ENCODE results near the gene PDPK1. TPM values are rescaled to one million over a fixed set of nuclear protein-coding genes. Genes with fewer than 3 reads are reported as not detected.
A peak's percentile ranks its signal among the peaks of the same experiment; 100 is the strongest.
"Not testable (repeated sequence)": the region's sequence is repeated elsewhere in the genome, so short reads cannot be mapped to it uniquely, and the experiment has no call there.

PDPK1 gene
- total and polyA plus RNA-seq, 7 donors = 12.9 to 44.5 (median 32.6) TPM

- DNase-seq (no peak), ATAC-seq (no peak)
- no peak for TF ChIP-seq CTCF (IDR thresholded peaks at IDR 0.05)
- Histone ChIP-seq H3K27ac (peak overlapping the region; percentile 92), H3K27me3 (ENCODE audit: insufficient read depth in 3 of 3, low read length in 2 of 3) (no peaks in the 10 kb centered on the region), H3K9me3 (no peaks in the 10 kb centered on the region), H3K4me3 (no peak overlapping the region), H3K4me1 (peaks cover 20% of the 10 kb centered on the region), H3K36me3 (ENCODE audit: insufficient read depth in 1 of 2, low read depth in 1 of 2) (peaks cover 0 to 7% of the 10 kb centered on the region in 2 donors)
- intact Hi-C loops (cut with DNase I) = loop anchor here in 1 of 2 donors (10.0 kb wide), 1 partner anchor 61 kb away; no protein-coding TSS in a partner anchor
- 83 to 89% (median 87%) methylated on average over 11 of the region's 11 CpGs for WGBS, 3 donors
Measured at GRCh38 chr16:2533912-2534311, 3.9 kb upstream of the PDPK1 start.

- ATAC-seq; H3K9me3 ChIP-seq; H3K36me3 ChIP-seq (ENCODE audit: insufficient read depth in 1 of 2, low read depth in 1 of 2); H3K27ac ChIP-seq; H3K4me3 ChIP-seq; DNase-seq; H3K27me3 ChIP-seq (ENCODE audit: insufficient read depth in 3 of 3, low read length in 2 of 3): not testable (repeated sequence)
- peaks cover 25% of the 10 kb centered on the region for H3K4me1 ChIP-seq
- intact Hi-C loops (cut with DNase I) = loop anchor here in 1 of 2 donors (10.0 kb wide), 1 partner anchor 60 kb away; no protein-coding TSS in a partner anchor
- 86 to 90% (median 87%) methylated on average over 5 of the region's 5 CpGs for WGBS, 3 donors
Measured at GRCh38 chr16:2534335-2534734, 3.5 kb upstream of the PDPK1 start.

- no peak for TF ChIP-seq CTCF (IDR thresholded peaks at IDR 0.05)
- Histone ChIP-seq H3K27ac (peak overlapping the region; percentile 90), H3K4me3 (no peak overlapping the region), H3K4me1 (peaks cover 37% of the 10 kb centered on the region), H3K9me3 (no peaks in the 10 kb centered on the region), H3K27me3 (ENCODE audit: insufficient read depth in 3 of 3, low read length in 2 of 3) (no peaks in the 10 kb centered on the region), H3K36me3 (ENCODE audit: insufficient read depth in 1 of 2, low read depth in 1 of 2) (peaks cover 0 to 5% of the 10 kb centered on the region in 2 donors)
- intact Hi-C loops (cut with DNase I) = loop anchor here in 1 of 2 donors (10.0 kb wide), 1 partner anchor 59 kb away; no protein-coding TSS in a partner anchor
- DNase-seq (peak; percentile 55 to 75), ATAC-seq (no peak)
- 45 to 57% (median 47%) methylated on average over 9 of the region's 9 CpGs for WGBS, 3 donors
Measured at GRCh38 chr16:2535625-2536013, 2.2 kb upstream of the PDPK1 start.

GRCh38 chr16:2539192-2539844 lies 1.5 kb downstream of the PDPK1 start:
- Histone ChIP-seq H3K4me3 (peak overlapping the region; percentile 78), H3K4me1 (peaks cover 35% of the 10 kb centered on the region), H3K27ac (peak overlapping the region; percentile 2)
- not testable (repeated sequence) for H3K9me3 ChIP-seq; DNase-seq; H3K36me3 ChIP-seq (ENCODE audit: insufficient read depth in 1 of 2, low read depth in 1 of 2); H3K27me3 ChIP-seq (ENCODE audit: insufficient read depth in 3 of 3, low read length in 2 of 3); ATAC-seq
- intact Hi-C loops (cut with DNase I) = loop anchor here in 1 of 2 donors (10.0 kb wide), 1 partner anchor 55 kb away; no protein-coding TSS in a partner anchor
- 76 to 84% (median 79%) methylated on average over 24 of the region's 24 CpGs for WGBS, 3 donors

DNA sequence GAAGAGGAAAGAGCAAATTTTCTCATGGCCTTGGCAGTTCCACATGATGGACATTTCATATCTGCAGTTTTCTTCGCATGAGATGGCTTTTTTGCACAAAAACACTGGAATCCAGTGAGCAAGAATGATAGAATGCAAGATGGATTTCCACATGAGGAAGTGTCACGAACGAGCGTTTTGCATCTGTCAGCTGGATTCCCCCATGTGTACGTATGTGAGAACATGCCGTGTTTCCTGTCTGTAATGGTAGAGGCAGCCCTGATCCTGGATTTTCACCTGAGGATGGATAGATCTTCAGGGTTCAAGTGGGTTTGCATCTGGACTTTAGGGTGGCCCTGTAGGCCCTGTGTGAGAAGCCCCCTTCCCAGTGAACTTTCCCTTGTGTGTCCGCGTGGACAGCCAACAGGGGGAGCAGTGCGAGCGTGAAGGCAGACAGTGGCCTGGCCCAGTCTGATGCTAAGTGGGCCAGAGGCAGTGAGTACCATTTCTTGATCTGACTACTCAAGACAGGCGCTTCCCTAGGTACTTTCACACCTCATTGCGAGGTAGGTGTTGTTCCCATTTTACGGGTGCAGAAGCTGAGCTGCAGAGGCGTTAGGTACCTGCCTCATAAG lies 2.1 kb downstream of the PDPK1 start:
- peak in 1 of 4 donors; percentile 28 for ATAC-seq
- intact Hi-C loops (cut with DNase I) = loop anchor here in 1 of 2 donors (10.0 kb wide), 1 partner anchor 55 kb away; no protein-coding TSS in a partner anchor
- peak; percentile 54 for TF ChIP-seq CTCF (IDR thresholded peaks at IDR 0.05)
- not testable (repeated sequence) for H3K9me3 ChIP-seq; H3K4me3 ChIP-seq; H3K36me3 ChIP-seq (ENCODE audit: insufficient read depth in 1 of 2, low read depth in 1 of 2); H3K27me3 ChIP-seq (ENCODE audit: insufficient read depth in 3 of 3, low read length in 2 of 3)
- DNase-seq = peak; percentile 31 to 69
- WGBS, 3 donors = 41 to 51% (median 47%) methylated on average over 14 of the region's 14 CpGs
- Histone ChIP-seq H3K27ac (peak overlapping the region; percentile 36), H3K4me1 (peaks cover 35% of the 10 kb centered on the region)

GRCh38 chr16:2540912-2541311 lies 3.1 kb downstream of the PDPK1 start:
- intact Hi-C loops (cut with DNase I); H3K36me3 ChIP-seq (ENCODE audit: insufficient read depth in 1 of 2, low read depth in 1 of 2); H3K9me3 ChIP-seq; DNase-seq; H3K4me3 ChIP-seq; H3K27me3 ChIP-seq (ENCODE audit: insufficient read depth in 3 of 3, low read length in 2 of 3); H3K27ac ChIP-seq; ATAC-seq: not testable (repeated sequence)
- WGBS, 3 donors = 51 to 62% (median 55%) methylated on average over 3 of the region's 4 CpGs
- H3K4me1 ChIP-seq = peaks cover 35% of the 10 kb centered on the region

DNA sequence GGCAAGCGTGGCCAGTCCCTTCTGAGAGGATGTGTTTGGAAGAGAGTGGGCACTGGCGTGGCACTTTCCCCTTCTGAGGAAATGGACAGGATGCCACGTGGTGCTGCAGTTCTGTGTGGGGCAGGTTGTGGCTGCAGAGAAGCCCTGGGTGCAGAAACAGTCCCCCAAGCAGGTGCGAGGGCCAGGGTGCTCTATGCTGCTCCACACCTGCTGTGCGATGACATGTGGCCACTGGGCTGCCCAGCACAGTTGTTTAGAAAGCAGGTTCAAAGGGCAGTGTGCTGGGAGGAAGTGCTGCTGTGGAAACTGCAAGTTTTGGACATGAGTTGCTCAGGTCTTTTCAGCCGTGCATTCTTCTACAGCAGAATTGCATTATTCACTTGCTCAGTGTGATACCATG lies 3.6 kb downstream of the PDPK1 start:
- intact Hi-C loops (cut with DNase I); H3K27ac ChIP-seq; DNase-seq; H3K4me3 ChIP-seq; H3K9me3 ChIP-seq; H3K36me3 ChIP-seq (ENCODE audit: insufficient read depth in 1 of 2, low read depth in 1 of 2); H3K27me3 ChIP-seq (ENCODE audit: insufficient read depth in 3 of 3, low read length in 2 of 3): not testable (repeated sequence)
- peaks cover 35% of the 10 kb centered on the region for H3K4me1 ChIP-seq
- WGBS, 3 donors = 41 to 54% (median 44%) methylated on average over 5 to 6 of the region's 6 CpGs
- ATAC-seq = peak in 1 of 4 donors; percentile 10

GRCh38 chr16:2543771-2544170 lies 6.0 kb downstream of the PDPK1 start:
- not testable (repeated sequence) for ATAC-seq

More at GRCh38 chr16:2543771-2544170, 6.0 kb downstream of the PDPK1 start:
- H3K27me3 ChIP-seq (ENCODE audit: insufficient read depth in 3 of 3, low read length in 2 of 3); DNase-seq; H3K4me3 ChIP-seq; intact Hi-C loops (cut with DNase I); H3K36me3 ChIP-seq (ENCODE audit: insufficient read depth in 1 of 2, low read depth in 1 of 2); H3K9me3 ChIP-seq; H3K27ac ChIP-seq: not testable (repeated sequence)
- peaks cover 28% of the 10 kb centered on the region for H3K4me1 ChIP-seq
- WGBS, 3 donors = 72 to 83% (median 83%) methylated on average over 14 of the region's 14 CpGs

Measured in psoas muscle (tissue), 8 donors.